ENCODE measurements around the gene ADRA1B. TPM values are rescaled to one million over a fixed set of nuclear protein-coding genes. Genes with fewer than 3 reads are reported as not detected.

Gene ADRA1B
- total RNA-seq, 1 experiment from 2014 or later, result not detected

DNA sequence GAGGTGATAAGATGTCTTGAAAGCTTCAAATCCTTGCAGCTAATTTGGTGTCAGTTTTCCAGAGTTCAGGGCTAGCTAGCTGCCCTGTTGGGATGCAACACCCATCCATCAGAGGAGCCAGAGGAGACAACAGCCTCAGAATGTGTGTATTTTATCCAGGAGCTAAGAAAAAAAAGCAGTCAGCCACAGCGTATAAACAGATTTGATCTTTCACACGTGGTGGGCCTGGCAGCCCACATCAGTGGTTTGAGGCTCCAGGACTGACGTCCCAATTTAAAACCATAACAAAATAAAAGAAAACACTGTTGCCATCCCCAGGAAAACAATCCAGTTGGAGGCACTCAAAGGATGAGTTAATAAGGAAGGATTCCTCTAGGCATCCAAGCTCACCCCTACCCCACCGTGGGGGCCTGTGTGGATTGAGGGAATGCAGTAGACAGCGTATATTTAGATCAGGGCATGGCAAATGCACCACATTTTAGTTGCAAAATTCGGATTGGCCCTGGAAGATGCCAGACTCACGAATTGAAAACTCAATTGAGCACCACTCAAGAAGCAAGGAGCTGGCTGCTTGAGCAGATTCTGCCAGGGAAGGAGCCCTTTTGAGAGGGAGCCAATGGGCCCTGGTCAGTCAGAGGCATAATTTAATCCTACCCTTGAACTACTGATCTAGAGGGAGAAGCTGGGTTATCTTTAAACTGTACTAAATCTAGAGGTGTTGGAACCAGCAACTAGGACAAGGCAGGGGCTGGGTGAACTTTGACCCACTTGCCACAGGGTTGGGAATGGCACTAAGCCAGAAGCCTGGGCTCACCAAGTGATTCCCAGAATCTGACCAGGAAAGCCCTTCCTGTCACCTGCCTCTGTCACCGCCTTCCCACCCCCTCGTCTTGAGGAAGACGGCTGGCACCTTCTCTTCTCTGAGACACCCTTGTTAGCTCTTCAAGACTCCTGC is 17.5 kb downstream of the ADRA1B start:
- no peaks in the 10 kb centered on the region for H3K79me1 ChIP-seq (ENCODE audit: insufficient read depth, low read depth, low read length, poor library complexity, severe bottlenecking)
- no peak overlapping the region for H3K18ac ChIP-seq (ENCODE audit: insufficient read length, low read depth, low read length)
- H3K27ac ChIP-seq (ENCODE audit: insufficient read length, low read depth, low read length), result no peak overlapping the region
- TF ChIP-seq, protein P1, sequence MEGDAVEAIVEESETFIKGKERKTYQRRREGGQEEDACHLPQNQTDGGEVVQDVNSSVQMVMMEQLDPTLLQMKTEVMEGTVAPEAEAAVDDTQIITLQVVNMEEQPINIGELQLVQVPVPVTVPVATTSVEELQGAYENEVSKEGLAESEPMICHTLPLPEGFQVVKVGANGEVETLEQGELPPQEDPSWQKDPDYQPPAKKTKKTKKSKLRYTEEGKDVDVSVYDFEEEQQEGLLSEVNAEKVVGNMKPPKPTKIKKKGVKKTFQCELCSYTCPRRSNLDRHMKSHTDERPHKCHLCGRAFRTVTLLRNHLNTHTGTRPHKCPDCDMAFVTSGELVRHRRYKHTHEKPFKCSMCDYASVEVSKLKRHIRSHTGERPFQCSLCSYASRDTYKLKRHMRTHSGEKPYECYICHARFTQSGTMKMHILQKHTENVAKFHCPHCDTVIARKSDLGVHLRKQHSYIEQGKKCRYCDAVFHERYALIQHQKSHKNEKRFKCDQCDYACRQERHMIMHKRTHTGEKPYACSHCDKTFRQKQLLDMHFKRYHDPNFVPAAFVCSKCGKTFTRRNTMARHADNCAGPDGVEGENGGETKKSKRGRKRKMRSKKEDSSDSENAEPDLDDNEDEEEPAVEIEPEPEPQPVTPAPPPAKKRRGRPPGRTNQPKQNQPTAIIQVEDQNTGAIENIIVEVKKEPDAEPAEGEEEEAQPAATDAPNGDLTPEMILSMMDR (conservative IDR thresholded peaks at IDR 0.05), result no peak
- H4K8ac ChIP-seq (replicated peaks; ENCODE audit: insufficient read length, low read depth, low read length), result no peak overlapping the region
- no peak overlapping the region for H2BK120ac ChIP-seq (ENCODE audit: low read depth, low read length, poor library complexity, severe bottlenecking)
- no peak overlapping the region for H2AK5ac ChIP-seq (ENCODE audit: insufficient read length, low read length)
- Mint-ChIP-seq H3K36me3 (ENCODE audit: insufficient read depth in 1 of 3, low read depth in 3 of 3) (no peaks in the 10 kb centered on the region), H3K27me3 (ENCODE audit: low read depth) (peaks cover 2% of the 10 kb centered on the region; the same call in 1 of the 2 replicates), H3K4me3 (no peak overlapping the region), H3K27ac (no peak overlapping the region), H3K4me1 (no peaks in the 10 kb centered on the region), H3K9me3 (no peaks in the 10 kb centered on the region)
- no peak overlapping the region for H4K91ac ChIP-seq (ENCODE audit: insufficient read length, low read depth, low read length)
- no peaks in the 10 kb centered on the region for H3K79me2 ChIP-seq (ENCODE audit: insufficient read depth, low read length)
- H3K14ac ChIP-seq (ENCODE audit: insufficient read depth, low read length), result no peak overlapping the region
- H2AFZ ChIP-seq (ENCODE audit: low read length), result no peak overlapping the region
- no peak overlapping the region for H3K56ac ChIP-seq (ENCODE audit: insufficient read length, low read depth, low read length)
- H2BK15ac ChIP-seq (ENCODE audit: low read depth, low read length), result no peak overlapping the region
- no peak overlapping the region for H2BK5ac ChIP-seq (ENCODE audit: insufficient read length, low read length)
- no peak overlapping the region for H3T11ph ChIP-seq (ENCODE audit: low read length)
- no peaks in the 10 kb centered on the region for H3K27me3 ChIP-seq (ENCODE audit: insufficient read depth, low read length)
- H3K23ac ChIP-seq (ENCODE audit: insufficient read length, low read depth, low read length), result no peak overlapping the region
- H4K20me1 ChIP-seq (ENCODE audit: control insufficient read depth, insufficient read depth, insufficient read length), result no peaks in the 10 kb centered on the region
- H3K9me3 ChIP-seq (ENCODE audit: control insufficient read depth, low read depth, low read length), result no peaks in the 10 kb centered on the region
- no peak overlapping the region for H3K4ac ChIP-seq (ENCODE audit: low read depth, low read length)
- DNase-seq, result no peak
- WGBS (ENCODE audit: extremely low coverage, insufficient read length, low lambda C conversion rate), result no CpG with 5 or more reads among the region's 10 CpGs
- no peak overlapping the region for H3K4me2 ChIP-seq (ENCODE audit: insufficient read depth, insufficient read length, low read length)
- H3K9ac ChIP-seq (ENCODE audit: extremely low read depth, insufficient read length, low read length), result no peak overlapping the region
- H3K23me2 ChIP-seq (ENCODE audit: insufficient read length, low read depth, low read length, poor library complexity, severe bottlenecking), result no peaks in the 10 kb centered on the region
- no peak overlapping the region for H2BK20ac ChIP-seq (ENCODE audit: low read depth, low read length, poor library complexity, severe bottlenecking)
- H4K5ac ChIP-seq (ENCODE audit: insufficient read length, low read depth, low read length), result no peak overlapping the region
- H2BK12ac ChIP-seq (ENCODE audit: insufficient read length, low read depth, low read length), result no peak overlapping the region
- no peaks in the 10 kb centered on the region for H3K4me1 ChIP-seq (ENCODE audit: insufficient read depth, low read length)
